ENCODE measurements around the gene PTPRG.

DNA sequence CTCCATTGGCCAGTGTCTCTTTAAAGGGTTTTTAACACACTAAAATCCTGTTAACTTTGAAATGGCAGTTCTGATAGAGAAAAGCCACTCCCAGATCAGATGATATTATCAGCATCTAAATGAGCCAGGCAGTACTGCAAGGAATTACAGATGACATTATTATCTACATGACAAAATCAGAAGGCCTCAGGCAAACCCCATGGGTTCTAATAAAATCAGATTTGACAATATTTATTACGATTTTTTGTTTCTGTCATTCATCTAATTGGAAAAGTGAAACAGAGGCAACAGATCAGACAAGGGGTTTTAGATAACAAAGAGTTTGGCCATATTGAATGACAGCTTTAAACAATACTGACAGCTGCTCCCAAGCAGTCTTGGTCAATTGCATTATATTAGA lies 699.3 kb downstream of the PTPRG start:
- TF ChIP-seq CTCF (conservative IDR thresholded peaks at IDR 0.05; ENCODE audit: low read length) = no peak
- no peak for TF ChIP-seq EZH2phosphoT487 (IDR thresholded peaks at IDR 0.05; ENCODE audit: borderline replicate concordance)

Data from Loucy (cell line).